ENCODE measurements around the gene ARID1A. TPM values are rescaled to one million over a fixed set of nuclear protein-coding genes. Genes with fewer than 3 reads are reported as not detected.

ARID1A gene
- total and polyA plus RNA-seq, 12 donors, result 11.3 to 90.3 (median 51.1) TPM

DNA sequence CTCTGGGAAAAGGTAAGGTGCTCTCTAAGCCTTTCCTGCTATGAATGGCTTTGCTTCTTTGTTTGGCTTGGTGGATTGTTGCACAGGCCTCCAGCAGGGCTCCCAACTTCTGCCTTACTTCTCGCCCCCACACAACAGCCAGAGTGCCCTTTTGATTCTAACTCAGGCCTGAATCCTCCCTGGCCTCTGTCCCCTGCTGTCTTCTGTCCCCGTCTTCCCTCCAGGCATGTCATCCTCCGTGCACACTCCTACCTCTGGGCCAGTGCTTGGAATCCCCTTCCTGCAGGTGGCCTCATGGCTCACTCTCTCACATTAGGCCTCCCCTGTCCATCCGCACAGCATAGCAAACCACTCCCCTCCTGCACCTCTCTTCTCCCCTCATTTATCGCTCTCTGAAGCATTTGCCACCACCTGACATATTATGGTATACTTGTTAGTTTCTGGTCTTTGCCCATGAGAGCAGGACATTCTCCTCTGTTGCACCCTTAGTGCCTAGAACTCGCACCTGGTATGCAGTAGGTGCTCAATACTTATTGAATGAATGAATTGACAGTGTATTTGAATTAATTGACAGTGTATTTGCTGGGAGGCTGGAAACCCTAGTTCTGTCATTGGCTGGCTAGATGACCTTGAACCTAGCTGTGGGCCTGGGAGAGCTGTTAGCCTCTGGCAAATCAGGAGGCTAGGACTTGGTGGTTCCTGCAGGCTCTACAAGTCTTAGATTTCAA, 133.5 kb downstream of the ARID1A start:
- Histone ChIP-seq H3K36me3 (replicated peaks in 1 of 2) (peaks cover 0 to 13% of the 10 kb centered on the region in 2 donors), H3K27ac (no peak overlapping the region), H3K4me1 (replicated peaks in 1 of 2) (peaks cover 16 to 39% of the 10 kb centered on the region in 2 donors), H3K27me3 (no peaks in the 10 kb centered on the region), H3K4me3 (no peak overlapping the region), H3K9me3 (replicated peaks in 1 of 3) (no peaks in the 10 kb centered on the region)
- intact Hi-C loops (cut with DNase I), result no loop called here
- no peak for DNase-seq
- WGBS, 4 donors, result 88 to 92% (median 91%) methylated on average over 6 of the region's 6 CpGs
- TF ChIP-seq POLR2A (IDR thresholded peaks at IDR 0.05), result no peak
- TF ChIP-seq, protein P1, sequence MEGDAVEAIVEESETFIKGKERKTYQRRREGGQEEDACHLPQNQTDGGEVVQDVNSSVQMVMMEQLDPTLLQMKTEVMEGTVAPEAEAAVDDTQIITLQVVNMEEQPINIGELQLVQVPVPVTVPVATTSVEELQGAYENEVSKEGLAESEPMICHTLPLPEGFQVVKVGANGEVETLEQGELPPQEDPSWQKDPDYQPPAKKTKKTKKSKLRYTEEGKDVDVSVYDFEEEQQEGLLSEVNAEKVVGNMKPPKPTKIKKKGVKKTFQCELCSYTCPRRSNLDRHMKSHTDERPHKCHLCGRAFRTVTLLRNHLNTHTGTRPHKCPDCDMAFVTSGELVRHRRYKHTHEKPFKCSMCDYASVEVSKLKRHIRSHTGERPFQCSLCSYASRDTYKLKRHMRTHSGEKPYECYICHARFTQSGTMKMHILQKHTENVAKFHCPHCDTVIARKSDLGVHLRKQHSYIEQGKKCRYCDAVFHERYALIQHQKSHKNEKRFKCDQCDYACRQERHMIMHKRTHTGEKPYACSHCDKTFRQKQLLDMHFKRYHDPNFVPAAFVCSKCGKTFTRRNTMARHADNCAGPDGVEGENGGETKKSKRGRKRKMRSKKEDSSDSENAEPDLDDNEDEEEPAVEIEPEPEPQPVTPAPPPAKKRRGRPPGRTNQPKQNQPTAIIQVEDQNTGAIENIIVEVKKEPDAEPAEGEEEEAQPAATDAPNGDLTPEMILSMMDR (IDR thresholded peaks at IDR 0.05), result no peak

DNA sequence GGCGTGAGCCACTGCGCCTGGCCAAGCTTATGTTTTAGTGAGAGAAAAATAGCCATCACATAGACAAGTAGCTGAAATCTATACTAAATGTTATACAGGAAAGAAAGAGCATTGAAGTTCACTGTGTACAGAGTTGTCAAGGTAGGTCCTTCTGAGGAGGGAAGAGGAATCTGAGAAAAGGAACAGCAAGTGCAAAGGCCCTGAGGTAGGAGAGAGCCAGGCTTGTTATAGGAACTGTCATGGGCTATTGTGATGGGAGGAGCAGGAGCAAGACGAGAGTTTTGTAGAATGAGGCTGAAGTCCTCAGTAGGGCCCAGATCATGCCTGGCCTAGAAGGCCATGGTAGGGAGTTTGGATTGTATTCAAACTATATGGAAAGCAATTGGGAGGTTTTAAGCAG, 135.2 kb downstream of the ARID1A start:
- H3K27ac ChIP-seq, result no peak overlapping the region
- 95 to 99% (median 96%) methylated on average over 3 of the region's 3 CpGs for WGBS, 4 donors
- no peaks in the 10 kb centered on the region for H3K27me3 ChIP-seq
- TF ChIP-seq POLR2A (IDR thresholded peaks at IDR 0.05), result no peak
- TF ChIP-seq, protein P1 (IDR thresholded peaks at IDR 0.05), result no peak
- H3K9me3 ChIP-seq (replicated peaks in 1 of 3), result no peaks in the 10 kb centered on the region
- H3K4me1 ChIP-seq (replicated peaks in 1 of 2), result peaks cover 14 to 35% of the 10 kb centered on the region in 2 donors
- intact Hi-C loops (cut with DNase I), result no loop called here
- no peak for DNase-seq
- H3K4me3 ChIP-seq, result no peak overlapping the region
- peaks cover 0 to 30% of the 10 kb centered on the region in 2 donors for H3K36me3 ChIP-seq (replicated peaks in 1 of 2)

Small RNAs within 50 kb of the gene (small RNA-seq; reads per million reads assigned to genes)
- gene AL627082.1 (0 reads per million in 2 donors), gene RN7SL165P (0 reads per million in 2 donors)

Other genes with a start within 250 kb of the ARID1A start
- 100 to 1,000 TPM; 118 to 483 (median 293) TPM for gene HMGN2, start 223.6 kb upstream of the ARID1A start, total RNA-seq
- 100 to 1,000 TPM; 313 to 415 (median 404) TPM for gene HMGN2, start 223.6 kb upstream of the ARID1A start, polyA plus RNA-seq
- gene RPS6KA1, start 166.3 kb upstream of the ARID1A start, total RNA-seq, result 10 to 100 TPM; 37.7 to 51.5 (median 40.4) TPM
- 10 to 100 TPM; 17.1 to 45.8 (median 28.4) TPM for gene RPS6KA1, start 166.3 kb upstream of the ARID1A start, polyA plus RNA-seq
- gene PIGV, start 91.9 kb downstream of the ARID1A start, total RNA-seq, result 10 to 100 TPM; 11.8 to 43.1 (median 34.1) TPM
- gene PIGV, start 91.9 kb downstream of the ARID1A start, polyA plus RNA-seq, result 10 to 100 TPM in 1 of 3 donors, 1 to 10 TPM in 2; 6.7 to 18.7 (median 8.5) TPM
- 10 to 100 TPM in 4 of 9 donors, 1 to 10 TPM in 5; 4.9 to 16.5 (median 9.4) TPM for gene ZDHHC18, start 130.7 kb downstream of the ARID1A start, total RNA-seq
- gene ZDHHC18, start 130.7 kb downstream of the ARID1A start, polyA plus RNA-seq, result 10 to 100 TPM in 2 of 3 donors, 1 to 10 TPM in 1; 5.7 to 13.4 (median 11.7) TPM
- under 1 TPM in 5 of 9 donors, not detected in 4; 0.06 to 0.43 (median 0.39) TPM for gene SFN, start 167.1 kb downstream of the ARID1A start, total RNA-seq
- 1 to 10 TPM in 1 of 3 donors, under 1 TPM in 2; 0.33 to 1.1 (median 0.56) TPM for gene SFN, start 167.1 kb downstream of the ARID1A start, polyA plus RNA-seq
- 10 to 100 TPM; 17.2 to 50.7 (median 28.4) TPM for gene GPN2, start 194.3 kb downstream of the ARID1A start, total RNA-seq
- gene GPN2, start 194.3 kb downstream of the ARID1A start, polyA plus RNA-seq, result 10 to 100 TPM; 17.4 to 35.0 (median 19.1) TPM
- gene GPATCH3, start 204.5 kb downstream of the ARID1A start, total RNA-seq, result 10 to 100 TPM; 10.8 to 22.2 (median 15.5) TPM
- gene GPATCH3, start 204.5 kb downstream of the ARID1A start, polyA plus RNA-seq, result 10 to 100 TPM in 2 of 3 donors, 1 to 10 TPM in 1; 9.2 to 36.7 (median 22.1) TPM
- 10 to 100 TPM in 7 of 9 donors, 1 to 10 TPM in 2; 7.1 to 62.7 (median 14.7) TPM for gene NR0B2, start 218.0 kb downstream of the ARID1A start, total RNA-seq
- 1 to 10 TPM; 7.6 to 8.3 (median 8.0) TPM for gene NR0B2, start 218.0 kb downstream of the ARID1A start, polyA plus RNA-seq
- gene NUDC, start 225.7 kb downstream of the ARID1A start, total RNA-seq, result 100 to 1,000 TPM in 4 of 9 donors, 10 to 100 TPM in 5; 63.3 to 232 (median 98.6) TPM
- gene NUDC, start 225.7 kb downstream of the ARID1A start, polyA plus RNA-seq, result 100 to 1,000 TPM in 1 of 3 donors, 10 to 100 TPM in 2; 66.6 to 257 (median 88.1) TPM